Naive thymus-derived CD8-positive, alpha-beta T cell (primary cell): ENCODE measurements around the gene MMD2. TPM values are rescaled to one million over a fixed set of nuclear protein-coding genes. Genes with fewer than 3 reads are reported as not detected.

Experiments
- polyA plus RNA-seq, 3 donors: library from polyadenylated mRNA; unstranded; fragments of 300-500 nt; fragmentation: Illumina TruSeq; gene quantifications; one replicate each; pipeline ENCODE4 v1.2.3, GENCODE V29; 2021
- total RNA-seq, 8 experiments: library from RNA in 2 of 8; stranded (reverse) in 2 of 8; gene quantifications; one replicate each; pipeline ENCODE4 v1.2.3 and lab custom pipeline; 2021 to 2026

Gene MMD2
- total and polyA plus RNA-seq, 5 experiments from 2014 or later = not detected

Other genes starting within 250 kb of the MMD2 start
- 100 to 1,000 TPM; 109 to 111 TPM for gene AP5Z1, start 183.6 kb downstream of the MMD2 start, total RNA-seq
- 10 to 100 TPM; 25.2 to 44.1 (median 34.1) TPM for gene AP5Z1, start 183.6 kb downstream of the MMD2 start, polyA plus RNA-seq
- not detected for gene PAPOLB, start 97.2 kb downstream of the MMD2 start, total RNA-seq
- not detected for gene PAPOLB, start 97.2 kb downstream of the MMD2 start, polyA plus RNA-seq
- under 1 TPM in 1 of 2 experiments, not detected in 1; 0.18 TPM for gene RADIL, start 75.5 kb downstream of the MMD2 start, total RNA-seq
- gene RADIL, start 75.5 kb downstream of the MMD2 start, polyA plus RNA-seq = under 1 TPM in 2 of 3 donors, not detected in 1; 0.02 to 0.07 TPM
- gene RBAK, start 86.7 kb upstream of the MMD2 start, total RNA-seq = 10 to 100 TPM; 22.8 to 23.9 TPM
- 1 to 10 TPM; 3.2 to 3.5 (median 3.3) TPM for gene RBAK, start 86.7 kb upstream of the MMD2 start, polyA plus RNA-seq
- 100 to 1,000 TPM; 106 to 109 TPM for gene WIPI2, start 231.0 kb upstream of the MMD2 start, total RNA-seq
- gene WIPI2, start 231.0 kb upstream of the MMD2 start, polyA plus RNA-seq = 10 to 100 TPM; 74.7 to 94.5 (median 89.9) TPM